GM12865 (cell line): Measurements from ENCODE around the gene RFNG.

Source experiments
- DNase-seq: peaks from one replicate; pipeline ENCODE4 v3.0.0; 2010; ENCODE audit warnings: low read depth
- H3K4me3 ChIP-seq: 2 replicates; pipeline ENCODE4 v1.5.1; 2011; ENCODE audit warnings: mild to moderate bottlenecking, low read depth, low read length, control low read depth
- CTCF ChIP-seq: IDR thresholded peaks from 2 replicates; pipeline ENCODE4 v1.5.1; 2011; ENCODE audit warnings: low read length, control low read depth, low read depth, inconsistent platforms; ENCODE audit not compliant: insufficient read depth; ENCODE audit errors: missing control alignments

Gene RFNG

GRCh38 chr17:82000803-82001570, 50.6 kb downstream of the RFNG start:
- DNase-seq = no peak
- no peak overlapping the region for H3K4me3 ChIP-seq
- no peak for TF ChIP-seq CTCF

GRCh38 chr17:81999976-82000802, 51.4 kb downstream of the RFNG start:
- DNase-seq = no peak
- no peak overlapping the region for H3K4me3 ChIP-seq
- no peak for TF ChIP-seq CTCF

- TF ChIP-seq CTCF = no peak
- H3K4me3 ChIP-seq = no peak overlapping the region
Observed at GRCh38 chr17:81999587-81999975, 52.0 kb downstream of the RFNG start.

GRCh38 chr17:81998691-81999438, 52.7 kb downstream of the RFNG start:
- DNase-seq = no peak
- no peak for TF ChIP-seq CTCF
- no peak overlapping the region for H3K4me3 ChIP-seq

More at GRCh38 chr17:81999587-81999975, 52.0 kb downstream of the RFNG start:
- no peak for DNase-seq

GRCh38 chr17:81998212-81998611, 53.4 kb downstream of the RFNG start:
- no peak for TF ChIP-seq CTCF

More at GRCh38 chr17:81998212-81998611, 53.4 kb downstream of the RFNG start:
- no peak overlapping the region for H3K4me3 ChIP-seq
- no peak for DNase-seq
